GM21529 (cell line): ENCODE measurements around the gene SLC2A8.

ENCODE experiments used
- ATAC-seq: cut with Tn5 transposase; IDR thresholded peaks from one replicate; pipeline ENCODE4 v1.9.1; 2021; ENCODE audit not compliant: unreplicated experiment

SLC2A8 gene

DNA sequence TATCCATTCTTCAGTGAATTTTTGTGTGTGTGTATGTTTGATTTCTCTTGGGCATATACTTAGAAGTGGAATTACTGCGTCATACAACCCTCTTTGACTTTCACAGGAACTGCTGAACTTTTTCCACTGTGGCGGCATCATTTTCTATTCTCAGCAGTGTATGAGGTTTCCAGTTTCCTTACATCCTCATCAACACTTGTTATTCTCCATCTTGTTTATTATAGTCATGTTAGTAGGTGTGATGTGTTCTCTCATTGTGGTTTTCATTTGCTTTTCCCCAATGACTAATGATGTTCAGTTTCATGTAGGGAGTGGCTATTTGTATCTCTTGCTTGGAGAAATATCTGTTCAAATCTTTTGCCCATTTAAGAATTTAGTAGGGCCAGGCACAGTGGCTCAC lies 29.8 kb downstream of the SLC2A8 start:
- no peak for ATAC-seq

DNA sequence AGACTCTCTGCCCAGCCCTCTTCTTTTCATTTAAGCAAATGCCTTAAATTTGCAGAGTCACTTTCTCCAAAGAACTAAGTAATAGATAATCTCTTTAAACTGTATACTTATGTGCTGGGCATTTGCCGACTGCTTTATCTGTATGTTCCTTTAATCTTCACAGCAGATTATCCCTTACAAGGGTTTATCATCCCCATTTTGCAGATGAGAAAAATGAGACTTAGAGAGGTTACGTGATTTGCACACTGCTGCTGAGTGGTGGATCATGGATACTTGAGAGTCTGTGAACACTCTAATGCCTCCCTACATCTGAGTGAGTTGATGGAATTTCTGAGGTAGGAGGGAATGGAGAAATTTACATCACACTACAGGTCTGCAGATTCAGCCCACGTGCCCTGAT lies 31.4 kb downstream of the SLC2A8 start:
- no peak for ATAC-seq

DNA sequence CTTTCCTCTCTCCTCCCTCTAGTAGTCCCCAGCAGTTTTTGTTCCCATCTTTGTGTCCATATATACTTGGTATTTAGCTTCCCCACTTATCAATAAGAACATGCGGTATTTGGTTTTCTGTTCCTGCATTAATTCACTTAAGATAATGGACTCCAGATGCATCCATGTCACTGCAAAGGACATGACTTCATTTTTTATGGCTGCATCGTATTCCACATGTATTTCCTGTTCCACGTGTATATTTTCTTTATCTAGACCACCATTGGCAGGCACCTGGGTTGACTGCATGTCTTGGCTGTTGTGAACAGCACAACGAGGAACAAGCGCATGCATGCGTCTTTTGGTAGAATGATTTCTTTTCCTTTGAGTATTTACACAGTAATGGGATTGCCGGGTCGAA lies 33.4 kb downstream of the SLC2A8 start:
- ATAC-seq, result no peak

DNA sequence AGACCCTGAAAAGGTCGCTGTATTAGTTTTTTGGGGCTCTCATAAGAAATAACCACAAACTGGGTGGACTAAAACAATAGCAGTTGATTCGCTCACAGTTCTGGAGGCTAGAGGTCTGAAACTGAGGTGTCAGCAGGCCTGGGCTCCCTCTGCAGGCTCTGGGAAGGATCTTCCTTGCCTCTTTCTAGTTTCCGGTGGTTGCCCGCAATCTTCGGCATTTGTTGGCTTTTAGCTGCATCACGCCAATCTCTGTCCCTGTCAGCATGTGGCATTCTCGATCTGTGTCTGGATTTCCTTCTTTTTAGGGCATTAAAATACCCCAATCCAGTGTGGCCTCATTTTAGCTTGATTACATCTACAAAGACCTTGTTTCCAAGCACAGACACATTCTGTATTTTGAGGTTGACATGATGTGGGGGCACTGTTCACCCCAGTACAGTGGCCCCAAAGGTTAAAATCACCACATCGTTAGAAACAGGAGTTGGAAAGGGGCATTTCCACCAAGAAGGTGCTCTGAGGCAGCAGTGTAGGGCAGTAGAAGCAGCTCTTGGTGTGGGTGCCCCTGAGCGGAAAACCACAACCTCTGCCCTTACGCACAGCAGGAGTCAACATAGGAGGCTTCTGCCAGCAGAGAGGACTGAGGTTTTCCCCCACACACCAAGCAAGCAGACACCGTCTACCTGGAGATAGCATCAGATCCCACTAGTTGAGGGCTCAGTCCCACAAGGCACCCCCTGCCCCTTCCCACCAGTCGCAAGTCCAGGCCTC lies 40.7 kb downstream of the SLC2A8 start:
- ATAC-seq, result no peak

DNA sequence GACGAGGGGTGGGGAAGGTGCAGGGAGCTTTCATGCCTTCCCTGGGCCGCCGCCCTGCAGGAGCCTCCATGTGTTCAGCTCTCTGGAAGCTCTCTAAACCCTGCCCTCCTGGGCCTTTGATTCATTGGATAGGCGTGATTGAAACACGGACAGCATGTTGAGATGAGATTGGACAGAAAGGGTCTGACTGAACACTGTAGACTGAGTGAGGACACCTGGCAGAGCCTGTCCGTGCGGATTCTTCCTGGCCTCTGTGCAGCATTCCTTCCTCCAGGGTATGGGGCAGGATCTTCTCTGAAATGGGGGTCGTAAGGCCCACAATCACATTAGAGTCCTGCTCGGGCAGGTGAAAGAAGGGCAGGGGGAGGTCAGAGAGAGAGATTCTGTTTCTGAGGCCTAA lies 41.4 kb downstream of the SLC2A8 start:
- ATAC-seq, result no peak

DNA sequence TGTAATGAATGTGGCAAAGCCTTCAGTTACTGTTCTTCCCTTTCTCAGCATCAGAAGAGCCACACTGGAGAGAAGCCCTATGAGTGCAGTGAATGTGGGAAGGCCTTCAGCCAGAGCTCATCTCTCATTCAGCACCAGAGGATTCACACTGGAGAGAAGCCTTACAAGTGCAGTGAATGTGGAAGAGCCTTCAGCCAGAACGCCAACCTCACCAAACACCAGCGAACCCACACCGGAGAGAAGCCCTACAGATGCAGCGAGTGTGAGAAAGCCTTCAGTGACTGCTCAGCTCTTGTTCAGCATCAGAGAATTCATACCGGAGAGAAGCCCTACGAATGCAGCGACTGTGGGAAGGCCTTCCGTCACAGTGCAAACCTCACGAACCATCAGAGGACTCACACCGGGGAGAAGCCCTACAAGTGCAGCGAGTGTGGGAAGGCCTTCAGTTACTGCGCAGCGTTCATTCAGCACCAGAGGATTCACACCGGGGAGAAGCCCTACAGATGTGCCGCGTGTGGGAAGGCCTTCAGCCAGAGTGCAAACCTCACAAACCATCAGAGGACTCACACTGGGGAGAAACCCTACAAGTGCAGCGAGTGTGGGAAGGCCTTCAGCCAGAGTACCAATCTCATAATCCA lies 47.4 kb downstream of the SLC2A8 start:
- ATAC-seq, result no peak

DNA sequence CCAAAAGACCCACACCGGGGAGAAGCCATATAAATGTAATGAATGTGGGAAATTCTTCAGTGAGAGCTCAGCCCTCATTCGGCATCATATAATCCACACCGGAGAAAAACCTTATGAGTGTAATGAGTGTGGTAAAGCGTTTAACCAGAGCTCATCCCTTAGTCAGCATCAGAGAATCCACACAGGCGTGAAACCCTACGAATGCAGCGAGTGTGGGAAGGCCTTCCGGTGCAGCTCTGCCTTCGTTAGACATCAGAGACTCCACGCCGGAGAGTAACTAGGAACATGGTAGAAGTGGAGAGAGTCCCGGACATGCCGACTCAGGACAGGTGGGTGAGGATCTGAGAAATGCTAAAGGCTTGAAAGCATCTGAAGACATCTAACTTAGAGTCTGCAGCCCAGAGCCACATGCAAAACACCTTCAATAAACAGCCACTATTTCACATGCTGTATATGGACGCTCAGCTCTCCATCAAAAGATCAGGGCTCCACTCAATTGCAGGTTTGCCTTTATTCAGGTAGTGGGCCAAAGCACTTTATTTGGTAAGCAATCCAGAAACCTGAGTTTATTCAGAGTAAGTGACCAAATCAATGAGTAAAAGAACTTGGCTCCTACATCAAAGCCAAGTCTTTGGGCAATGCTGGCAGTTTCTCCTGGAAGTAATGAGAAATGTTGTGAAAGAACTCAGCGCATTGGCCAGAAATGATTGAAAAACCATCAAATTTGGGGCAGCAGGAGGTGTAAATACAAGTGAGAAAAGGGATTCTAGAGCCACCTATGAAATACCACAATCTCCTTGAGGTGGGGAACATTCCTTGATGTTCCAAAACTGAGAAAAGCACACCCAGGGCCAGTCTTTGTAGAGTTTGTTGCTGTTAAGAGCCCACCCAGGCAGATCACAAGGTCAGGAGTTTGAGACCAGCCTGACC lies 48.2 kb downstream of the SLC2A8 start:
- no peak for ATAC-seq

DNA sequence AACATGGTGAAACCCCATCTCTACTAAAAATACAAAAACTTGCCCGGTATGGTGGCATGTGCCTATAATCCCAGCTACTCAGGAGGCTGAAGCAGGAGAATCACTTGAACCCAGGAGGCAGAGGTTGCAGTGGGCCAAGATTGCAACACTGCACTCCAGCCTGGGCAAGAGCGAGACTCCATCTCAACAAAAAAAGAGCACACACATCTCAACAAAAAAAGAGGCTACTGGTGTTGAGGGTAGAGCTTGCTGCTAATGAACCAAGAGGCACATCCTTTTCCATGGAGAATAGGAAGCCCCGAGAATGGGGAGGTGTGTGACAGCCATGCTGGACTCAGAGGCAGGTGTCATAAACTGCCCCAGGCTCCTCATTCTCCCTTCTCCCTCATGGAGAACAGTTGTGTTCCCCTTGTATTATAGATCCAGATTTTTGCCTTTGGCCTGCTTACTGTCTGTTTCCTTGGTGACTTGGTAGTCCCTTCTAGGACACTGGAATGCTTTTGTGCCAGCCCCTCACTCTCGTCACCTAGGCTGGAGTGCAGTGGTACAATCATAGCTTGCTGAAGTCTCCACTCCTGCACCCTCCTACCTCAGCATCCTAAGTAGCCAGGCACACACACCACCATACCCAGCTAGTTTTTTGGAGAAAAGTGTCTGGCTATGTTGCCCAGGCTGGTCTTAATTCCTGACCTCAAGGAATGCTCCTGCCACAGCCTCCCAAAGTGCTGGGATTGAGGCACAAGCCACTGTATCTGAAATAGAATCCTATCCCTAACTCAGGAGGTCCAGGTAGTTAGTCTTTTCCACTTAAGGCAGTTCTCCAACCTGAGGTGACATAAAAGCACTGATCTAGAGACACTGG lies 49.1 kb downstream of the SLC2A8 start:
- ATAC-seq, result no peak

DNA sequence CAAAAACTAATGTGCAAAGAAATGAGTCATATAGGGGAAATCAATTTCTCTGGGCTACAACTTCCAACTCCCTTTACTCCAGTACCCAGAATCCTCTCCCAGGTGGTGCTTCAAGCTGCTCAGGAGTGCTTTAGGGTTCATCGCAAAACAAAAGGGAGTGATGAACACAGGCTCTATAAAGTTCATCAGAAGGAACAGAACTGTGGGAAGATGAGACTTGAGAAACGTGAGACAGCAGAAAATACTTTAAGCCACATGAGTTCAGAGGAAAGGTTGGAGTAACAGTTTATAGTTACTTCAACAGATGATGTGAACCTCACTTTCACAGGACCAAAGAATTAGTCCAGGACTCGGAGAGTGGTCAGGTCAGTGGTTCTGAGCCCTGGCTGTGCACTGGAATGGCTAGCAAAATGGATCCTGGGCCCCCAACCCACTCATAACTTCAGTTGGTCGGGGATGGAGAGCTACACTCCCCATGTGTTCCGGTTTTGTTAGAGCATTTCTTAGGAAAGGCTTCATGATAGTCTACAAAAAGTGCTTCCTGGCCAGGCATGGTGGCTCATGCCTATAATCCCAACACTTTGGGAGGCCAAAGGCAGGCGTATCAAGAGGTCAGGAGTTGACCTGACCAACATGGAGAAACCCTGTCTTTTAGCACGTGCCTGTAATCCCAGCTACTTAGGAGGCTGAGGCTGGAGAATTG lies 49.9 kb downstream of the SLC2A8 start:
- no peak for ATAC-seq

DNA sequence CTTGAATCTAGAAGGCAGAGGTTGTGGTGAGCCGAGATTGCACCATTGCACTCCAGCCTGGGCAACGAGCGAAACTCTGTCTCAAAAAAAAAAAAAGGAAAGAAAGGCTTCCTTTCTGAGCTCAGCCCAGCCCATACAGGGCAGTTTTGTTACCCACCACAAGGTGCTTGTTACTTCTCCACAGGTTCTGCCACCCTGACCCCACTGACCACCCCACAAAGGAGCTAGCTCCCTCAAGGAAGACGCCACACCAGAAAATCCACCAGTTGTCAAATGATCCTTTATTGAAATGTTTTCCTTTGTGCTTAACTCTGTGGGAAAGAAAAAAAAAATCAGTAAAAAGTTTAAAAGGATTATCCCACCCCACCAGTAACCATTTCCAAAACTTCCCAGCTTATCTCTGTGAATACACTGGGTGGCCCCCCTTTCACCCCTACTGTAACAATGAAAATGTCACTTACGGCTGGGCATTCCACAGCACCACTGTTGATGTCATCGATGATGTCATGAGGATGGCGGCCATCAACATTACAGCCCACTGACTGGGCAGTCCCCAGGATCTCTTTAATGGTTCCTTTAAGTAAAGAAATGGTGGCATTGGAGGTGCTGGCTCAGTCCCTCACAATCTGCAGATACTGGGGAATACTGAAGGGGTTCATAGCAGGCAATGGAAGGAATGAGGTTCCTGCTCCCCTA lies 50.6 kb downstream of the SLC2A8 start:
- ATAC-seq, result no peak

DNA sequence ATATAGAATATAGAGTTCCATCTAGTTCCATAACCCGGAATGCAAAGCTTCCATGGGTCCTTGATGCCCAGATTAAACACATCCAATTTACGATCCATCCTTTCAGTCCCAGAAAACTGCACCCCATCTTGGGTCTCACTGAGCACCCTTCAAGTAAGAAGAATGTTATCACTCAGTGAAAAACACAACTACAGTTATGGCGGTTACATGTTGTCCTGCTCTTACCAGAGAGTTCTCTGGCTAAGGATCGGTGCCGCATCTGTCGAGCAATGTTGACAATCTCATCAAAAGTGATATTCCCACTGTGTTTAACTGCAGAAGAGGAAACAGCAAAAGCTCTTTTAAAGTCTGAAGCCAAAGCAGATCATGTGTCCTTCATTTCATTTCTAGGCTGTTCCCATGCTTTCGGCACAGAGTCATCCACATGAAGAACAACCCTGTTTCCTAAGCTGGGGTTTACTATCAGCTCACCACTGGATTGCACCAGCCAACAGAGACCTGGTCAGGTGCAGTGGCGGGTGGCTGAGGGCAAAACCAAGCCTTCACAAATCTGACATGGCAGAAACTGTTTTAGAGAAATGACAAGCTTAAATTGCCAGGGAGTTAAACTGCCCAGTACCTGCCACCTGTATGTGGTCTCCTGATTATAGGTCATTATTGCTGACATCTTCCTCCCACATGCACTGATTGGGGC lies 51.3 kb downstream of the SLC2A8 start:
- no peak for ATAC-seq

DNA sequence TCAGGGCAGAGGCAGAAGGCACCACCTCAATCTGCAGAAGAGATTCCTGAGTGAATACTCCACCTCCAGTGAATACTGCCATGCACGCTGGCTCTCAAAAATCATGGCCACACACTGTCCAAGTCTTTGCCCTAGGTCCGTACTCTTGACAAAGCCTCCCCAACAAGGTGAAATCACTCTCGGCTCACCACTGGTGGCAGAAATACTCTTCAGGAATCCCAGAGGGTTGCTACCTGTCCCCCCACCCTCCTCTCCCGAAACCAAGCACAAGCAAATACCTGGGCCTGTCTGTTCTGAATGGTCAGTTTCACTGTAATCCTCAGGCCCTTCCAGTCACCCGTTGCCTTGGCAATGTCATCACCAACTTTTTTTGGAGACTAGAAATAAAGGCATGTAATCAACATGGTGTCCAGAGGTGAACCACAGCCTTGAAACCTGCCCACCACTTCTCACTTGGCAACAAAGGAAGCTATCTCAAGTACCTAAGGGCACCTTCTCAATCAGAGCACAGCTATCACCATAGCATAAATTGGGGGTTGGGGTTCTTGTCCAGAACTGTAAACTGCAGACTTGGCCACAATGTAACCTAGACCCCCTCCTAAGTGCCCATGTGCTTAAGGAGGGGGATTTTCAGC lies 52.5 kb downstream of the SLC2A8 start:
- ATAC-seq, result no peak

DNA sequence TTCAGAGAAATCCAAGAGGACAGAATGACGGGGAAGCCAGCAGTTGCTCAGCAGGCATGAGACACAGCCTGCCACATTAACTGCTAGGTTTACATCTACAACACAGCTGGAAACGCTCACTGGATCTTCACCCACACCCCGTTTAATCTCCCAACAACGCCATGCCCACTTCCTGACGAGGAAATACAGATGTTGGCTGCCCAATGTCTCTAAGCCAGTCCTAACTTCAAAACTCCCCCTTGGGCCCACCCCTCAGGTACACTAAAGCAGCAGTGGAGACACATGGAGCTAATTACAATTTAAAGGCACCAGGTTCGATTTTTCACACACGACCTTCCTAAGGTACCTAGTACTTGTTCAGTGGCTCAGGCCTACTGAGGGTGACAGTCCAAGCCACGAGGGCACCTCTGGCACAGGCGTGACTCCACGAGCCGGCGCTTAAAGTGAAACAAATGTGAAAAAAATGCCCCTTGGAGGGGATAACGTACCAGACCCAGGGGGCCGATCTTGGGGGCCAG lies 53.3 kb downstream of the SLC2A8 start:
- ATAC-seq, result no peak

DNA sequence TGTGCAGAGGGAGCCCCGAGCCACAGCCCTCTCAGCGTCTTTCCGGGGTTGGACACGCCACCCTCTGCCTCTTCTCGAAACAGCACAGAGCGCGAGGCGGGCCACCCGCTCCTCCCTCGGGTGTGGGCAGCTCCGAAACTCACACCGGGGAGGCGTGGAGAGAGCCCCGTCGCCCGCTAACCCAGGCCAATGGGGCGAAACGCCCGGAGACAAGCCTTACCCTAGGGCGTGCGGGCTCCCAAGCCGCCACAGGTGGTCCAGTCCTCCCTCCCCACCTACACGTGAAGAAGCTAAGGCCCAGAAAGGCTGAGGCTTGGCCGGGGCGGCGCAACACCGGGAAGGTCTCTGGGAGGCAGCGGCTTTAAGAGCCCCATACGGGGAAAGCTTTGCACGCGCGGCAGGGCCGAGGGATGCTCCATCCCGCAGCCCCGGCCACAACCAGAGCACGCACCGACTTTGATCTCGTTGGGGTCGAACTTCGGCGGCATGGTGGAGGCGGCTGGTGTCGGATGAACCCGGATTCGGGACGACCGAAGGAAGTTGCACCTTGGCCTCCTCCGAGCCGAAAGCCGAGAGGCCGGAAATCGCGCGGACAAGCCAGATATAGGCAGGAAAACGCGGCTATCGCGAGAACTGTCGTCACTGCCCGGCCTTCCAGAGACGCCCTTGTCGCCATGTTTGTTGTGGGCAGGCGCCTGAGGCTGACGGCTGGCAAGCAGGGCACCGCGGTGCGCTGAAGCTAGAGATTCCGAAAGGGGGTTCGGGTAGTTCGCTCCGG lies 54.0 kb downstream of the SLC2A8 start, which contains the start of the genes LRSAM1 and RPL12:
LRSAM1 (plus strand) TSS at position 681 of the 778 bp plus-strand sequence. CDS start 3,018 bp downstream, outside the sequence.
RPL12 (minus strand) TSS at position 577 of the 778 bp plus-strand sequence; CDS start at position 488, 89 bp downstream.
- ATAC-seq, result peak; percentile 64

DNA sequence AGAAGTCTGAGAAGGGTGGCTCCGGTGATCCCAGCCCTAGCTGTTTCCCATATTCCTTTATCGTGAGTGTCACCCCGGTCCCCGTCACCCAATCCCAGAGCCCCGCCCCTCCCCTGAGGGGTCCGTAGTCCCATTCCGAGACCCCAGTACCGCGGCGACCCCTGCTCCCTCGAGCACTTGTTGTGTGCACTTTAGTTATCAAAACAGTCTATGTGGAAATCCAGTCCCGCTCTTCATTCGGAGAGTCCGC lies 54.6 kb downstream of the SLC2A8 start:
- ATAC-seq, result peak; percentile 22

DNA sequence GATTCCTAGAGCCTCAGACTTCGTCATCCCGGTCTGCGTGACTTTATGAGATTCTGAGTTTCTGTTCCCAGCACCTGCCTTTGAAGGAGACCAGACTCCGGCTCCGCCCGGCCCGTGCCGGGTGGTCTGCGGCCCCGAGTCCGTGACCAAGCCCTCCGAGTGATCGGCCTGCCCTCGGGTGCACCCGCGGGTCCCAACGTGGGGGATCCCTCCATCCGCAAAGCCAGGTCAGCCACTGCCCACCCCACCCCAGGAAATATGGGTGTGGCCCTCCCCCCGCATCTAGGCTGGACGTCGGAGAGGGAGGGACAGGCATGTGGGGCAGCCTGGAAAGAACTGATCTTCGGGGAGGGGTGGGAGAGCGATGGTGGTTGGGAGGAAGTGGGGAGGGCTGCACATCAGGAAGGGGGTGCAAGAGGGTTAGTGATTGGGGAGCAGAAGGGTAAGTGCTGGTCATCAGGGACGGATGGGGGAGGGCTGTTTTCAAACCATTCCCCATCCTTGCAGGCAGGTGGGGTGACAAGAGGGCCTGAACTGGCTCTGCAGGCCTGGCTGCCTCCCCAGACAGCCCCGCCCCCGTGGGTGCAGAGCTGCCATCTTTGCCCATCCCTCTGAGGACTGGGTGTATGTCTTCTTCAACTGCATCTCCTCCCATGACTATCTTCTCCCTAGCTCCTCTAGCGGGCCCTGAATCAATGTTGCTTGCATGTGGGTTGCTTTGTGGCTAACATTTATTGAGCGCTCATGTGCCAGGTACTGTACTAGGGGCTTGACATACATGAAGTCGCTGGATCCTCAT lies 55.1 kb downstream of the SLC2A8 start:
- peak; percentile 12 for ATAC-seq

DNA sequence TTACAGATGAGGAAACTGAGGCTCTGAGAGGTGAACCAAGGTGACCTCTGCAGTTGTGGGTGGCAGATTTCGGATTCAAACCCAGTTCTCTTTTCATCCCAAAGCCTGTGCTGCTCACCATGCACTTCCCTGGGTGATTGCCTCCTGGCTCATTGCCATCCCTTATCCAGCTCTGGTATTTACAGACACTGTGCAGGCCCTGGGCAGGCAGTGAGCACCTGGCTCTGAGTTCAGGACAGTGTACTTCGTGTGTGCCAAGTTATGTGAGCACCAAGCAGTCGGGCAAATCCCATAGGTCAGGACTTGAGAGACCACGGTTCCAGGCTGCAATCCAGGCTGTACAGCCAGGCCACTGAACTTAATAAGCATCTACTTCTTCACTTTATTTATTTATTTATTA lies 55.7 kb downstream of the SLC2A8 start:
- ATAC-seq, result no peak
